Mesenchymal stem cell (in vitro differentiated cells and primary cell): ENCODE data around the gene NCL.

Experiments used
- DNase-seq: peaks from one replicate; pipeline ENCODE4 v3.0.0-alpha.2; 2013
- H2AFZ ChIP-seq: one replicate; pipeline ENCODE4 v1.6.1; 2013; ENCODE audit warnings: low read depth, mild to moderate bottlenecking, control low read depth, inconsistent platforms, low read length, moderate library complexity
- H2AK5ac ChIP-seq: 2 replicates; pipeline ENCODE4 v1.6.1; 2013; ENCODE audit warnings: low read length, moderate library complexity, mild to moderate bottlenecking, inconsistent platforms; ENCODE audit not compliant: severe bottlenecking
- H2BK120ac ChIP-seq: one replicate; pipeline ENCODE4 v1.6.1; 2013; ENCODE audit warnings: low read depth, mild to moderate bottlenecking, inconsistent platforms, low read length, moderate library complexity
- H2BK12ac ChIP-seq, 2 experiments: one replicate each; pipeline ENCODE4 v1.6.1; 2013; ENCODE audit warnings: inconsistent platforms in 2 of 2, low read length in 2 of 2, mild to moderate bottlenecking in 2 of 2, moderate library complexity in 2 of 2, control low read depth in 1 of 2
- H2BK15ac ChIP-seq: one replicate; pipeline ENCODE4 v1.6.1; 2013; ENCODE audit warnings: mild to moderate bottlenecking, low read depth, inconsistent platforms; ENCODE audit not compliant: poor library complexity, severe bottlenecking
- H2BK5ac ChIP-seq: 2 replicates; pipeline ENCODE4 v1.6.1; 2013; ENCODE audit warnings: low read depth, mild to moderate bottlenecking, low read length, control low read depth, inconsistent platforms; ENCODE audit not compliant: poor library complexity, severe bottlenecking
- H3K14ac ChIP-seq, 2 experiments: one replicate each; pipeline ENCODE4 v1.6.1; 2013; ENCODE audit warnings: inconsistent platforms in 2 of 2, low read length in 2 of 2, control low read depth in 1 of 2, mild to moderate bottlenecking in 1 of 2, moderate library complexity in 1 of 2
- H3K18ac ChIP-seq, 2 experiments: one replicate each; pipeline ENCODE4 v1.6.1; 2013; ENCODE audit warnings: inconsistent platforms in 2 of 2, low read length in 2 of 2, control low read depth in 1 of 2, low read depth in 1 of 2, mild to moderate bottlenecking in 1 of 2
- H3K23ac ChIP-seq, 2 experiments: one replicate each; pipeline ENCODE4 v1.6.1; 2013; ENCODE audit warnings: inconsistent platforms in 2 of 2, low read length in 2 of 2, mild to moderate bottlenecking in 2 of 2, moderate library complexity in 2 of 2, control low read depth in 1 of 2
- H3K27ac ChIP-seq: 2 replicates; pipeline ENCODE4 v1.5.1; 2013; ENCODE audit warnings: mild to moderate bottlenecking, moderate library complexity, low read length, control low read depth, inconsistent platforms; ENCODE audit not compliant: poor library complexity, severe bottlenecking
- H3K27me3 ChIP-seq, 2 experiments: 2 replicates each; pipeline versions ENCODE4 v1.6.1 to v1.7.0; 2013; ENCODE audit warnings: low read length in 2 of 2, mild to moderate bottlenecking in 2 of 2, moderate library complexity in 2 of 2, control low read depth in 1 of 2, inconsistent platforms in 1 of 2; ENCODE audit not compliant: control insufficient read depth in 1 of 2, insufficient read depth in 1 of 2
- H3K36me3 ChIP-seq, 2 experiments: 2 replicates each; pipeline versions ENCODE4 v1.6.1 to v1.7.0; 2013; ENCODE audit warnings: low read length in 2 of 2, control low read depth in 1 of 2, inconsistent platforms in 1 of 2, low read depth in 1 of 2, mild to moderate bottlenecking in 1 of 2; ENCODE audit not compliant: insufficient read depth in 2 of 2, control insufficient read depth in 1 of 2
- H3K4ac ChIP-seq, 2 experiments: one replicate each; pipeline ENCODE4 v1.6.1; 2013; ENCODE audit warnings: inconsistent platforms in 2 of 2, low read length in 2 of 2, mild to moderate bottlenecking in 2 of 2, moderate library complexity in 2 of 2, control low read depth in 1 of 2, low read depth in 1 of 2
- H3K4me1 ChIP-seq: 2 replicates; pipeline ENCODE4 v1.6.1; 2013; ENCODE audit warnings: low read depth, low read length, control low read depth; ENCODE audit not compliant: control insufficient read depth, insufficient read depth
- H3K4me2 ChIP-seq: 2 replicates; pipeline ENCODE4 v1.6.1; 2013; ENCODE audit warnings: low read length, mild to moderate bottlenecking, inconsistent platforms; ENCODE audit not compliant: poor library complexity, severe bottlenecking
- H3K4me3 ChIP-seq, 2 experiments: 2 replicates each; pipeline versions ENCODE4 v1.5.1 to v1.7.0; 2013; ENCODE audit warnings: low read length in 2 of 2, mild to moderate bottlenecking in 2 of 2, control low read depth in 1 of 2, low read depth in 1 of 2; ENCODE audit not compliant: insufficient read depth in 1 of 2
- H3K79me1 ChIP-seq: replicated peaks from 2 replicates; pipeline ENCODE4 v1.6.1; 2013; ENCODE audit warnings: mild to moderate bottlenecking, control low read depth, low read length, inconsistent platforms; ENCODE audit not compliant: poor library complexity, severe bottlenecking
- H3K9ac ChIP-seq: 2 replicates; pipeline ENCODE4 v1.7.0; 2013; ENCODE audit warnings: mild to moderate bottlenecking, low read length, moderate library complexity
- H3K9me3 ChIP-seq: 2 replicates; pipeline ENCODE4 v1.7.0; 2013; ENCODE audit warnings: mild to moderate bottlenecking, low read length; ENCODE audit not compliant: control insufficient read depth
- H4K8ac ChIP-seq: one replicate; pipeline ENCODE4 v1.6.1; 2013; ENCODE audit warnings: inconsistent platforms, mild to moderate bottlenecking, low read length, moderate library complexity
- H4K91ac ChIP-seq: one replicate; pipeline ENCODE4 v1.6.1; 2013; ENCODE audit warnings: mild to moderate bottlenecking, low read length, inconsistent platforms
- WGBS: methylation state at CpG from one replicate; pipeline ENCODE4 v1.1.7; 2013; ENCODE audit warnings: mixed read lengths; 5-methylcytosine and 5-hydroxymethylcytosine counted together

Gene NCL

GRCh38 chr2:231460073-231460835, 4.0 kb downstream of the NCL start:
- Histone ChIP-seq H4K8ac (no peak overlapping the region), H2BK120ac (no peak overlapping the region), H3K9ac (peak overlapping the region; percentile 1), H2AK5ac (no peak overlapping the region), H2BK5ac (no peak overlapping the region), H3K4me3 (no peak overlapping the region), H3K14ac (no peak overlapping the region), H3K36me3 (peaks cover 26 to 79% of the 10 kb centered on the region in 2 experiments), H3K9me3 (no peaks in the 10 kb centered on the region), H3K27ac (no peak overlapping the region), H2BK15ac (no peak overlapping the region), H4K91ac (no peak overlapping the region), H3K4me2 (no peak overlapping the region), H3K79me1 (peaks cover 4% of the 10 kb centered on the region), H3K4ac (no peak overlapping the region), H3K23ac (no peak overlapping the region), H3K18ac (no peak overlapping the region), H3K4me1 (peaks cover 8% of the 10 kb centered on the region), H3K27me3 (no peaks in the 10 kb centered on the region), H2AFZ (no peak overlapping the region), H2BK12ac (no peak overlapping the region)
- 89% methylated on average over 11 of the region's 13 CpGs for WGBS
- no peak for DNase-seq

- H3K23ac ChIP-seq, result no peak overlapping the region
- no peak overlapping the region for H2BK5ac ChIP-seq
- H3K4ac ChIP-seq, result no peak overlapping the region
- 94% methylated on average over 1 of the region's 6 CpGs for WGBS
- H3K18ac ChIP-seq, result no peak overlapping the region
- H3K9ac ChIP-seq, result peak overlapping the region; percentile 15
- H3K4me3 ChIP-seq, result no peak overlapping the region
- DNase-seq, result no peak
- no peak overlapping the region for H2BK12ac ChIP-seq
- peaks cover 41 to 98% of the 10 kb centered on the region in 2 experiments for H3K36me3 ChIP-seq
- H3K4me1 ChIP-seq, result peaks cover 7% of the 10 kb centered on the region
- no peak overlapping the region for H3K27ac ChIP-seq
- H4K91ac ChIP-seq, result no peak overlapping the region
- no peak overlapping the region for H3K4me2 ChIP-seq
- H3K79me1 ChIP-seq, result peaks cover 7% of the 10 kb centered on the region
- no peak overlapping the region for H3K14ac ChIP-seq
- H3K27me3 ChIP-seq, result no peaks in the 10 kb centered on the region
- no peak overlapping the region for H2BK15ac ChIP-seq
- H3K9me3 ChIP-seq, result no peaks in the 10 kb centered on the region
- no peak overlapping the region for H2AK5ac ChIP-seq
- no peak overlapping the region for H2BK120ac ChIP-seq
- H2AFZ ChIP-seq, result no peak overlapping the region
- H4K8ac ChIP-seq, result no peak overlapping the region
These were observed 5.9 kb downstream of the NCL start for GRCh38 chr2:231458368-231458767.

GRCh38 chr2:231457101-231457500, 7.2 kb downstream of the NCL start:
- Histone ChIP-seq H2BK5ac (no peak overlapping the region), H3K4me1 (peaks cover 7% of the 10 kb centered on the region), H2BK12ac (no peak overlapping the region), H2AFZ (no peak overlapping the region), H2BK120ac (no peak overlapping the region), H3K27me3 (no peaks in the 10 kb centered on the region), H3K27ac (no peak overlapping the region), H3K4ac (no peak overlapping the region), H4K91ac (no peak overlapping the region), H2AK5ac (no peak overlapping the region), H3K36me3 (peaks cover 52 to 97% of the 10 kb centered on the region in 2 experiments), H3K14ac (no peak overlapping the region), H3K4me2 (no peak overlapping the region), H3K9me3 (no peaks in the 10 kb centered on the region), H2BK15ac (no peak overlapping the region), H3K23ac (no peak overlapping the region), H3K9ac (peak overlapping the region; percentile 9), H4K8ac (no peak overlapping the region), H3K79me1 (peaks cover 7% of the 10 kb centered on the region), H3K18ac (no peak overlapping the region), H3K4me3 (no peak overlapping the region)
- 87% methylated on average over 3 of the region's 4 CpGs for WGBS
- DNase-seq, result peak; percentile 33

GRCh38 chr2:231456295-231457004, 7.8 kb downstream of the NCL start:
- Histone ChIP-seq H2AFZ (no peak overlapping the region), H3K9ac (no peak overlapping the region), H3K9me3 (no peaks in the 10 kb centered on the region), H2AK5ac (no peak overlapping the region), H4K8ac (no peak overlapping the region), H3K18ac (no peak overlapping the region), H3K4ac (no peak overlapping the region), H3K27ac (no peak overlapping the region), H2BK120ac (no peak overlapping the region), H2BK15ac (no peak overlapping the region), H2BK12ac (no peak overlapping the region), H3K14ac (no peak overlapping the region), H3K23ac (no peak overlapping the region), H3K79me1 (peaks cover 7% of the 10 kb centered on the region), H3K27me3 (no peaks in the 10 kb centered on the region), H4K91ac (no peak overlapping the region), H3K4me3 (no peak overlapping the region), H2BK5ac (no peak overlapping the region), H3K4me2 (no peak overlapping the region), H3K36me3 (peaks cover 49 to 95% of the 10 kb centered on the region in 2 experiments), H3K4me1 (peaks cover 4% of the 10 kb centered on the region)
- 92% methylated on average over 5 of the region's 6 CpGs for WGBS
- DNase-seq, result no peak
